Stimulated activated CD4-positive, alpha-beta T cell treated with anti-CD3 and anti-CD28 coated beads, Interleukin-15, amount 100 ng/mL, for 48 hours (primary cell): ENCODE measurements around the gene NRXN3.

Experiments
- DNase-seq, 2 donors: peaks; one replicate each; pipeline ENCODE4 v3.0.0-alpha.2; 2020; ENCODE audit warnings: low read depth in 2 of 2

The NRXN3 gene

DNA sequence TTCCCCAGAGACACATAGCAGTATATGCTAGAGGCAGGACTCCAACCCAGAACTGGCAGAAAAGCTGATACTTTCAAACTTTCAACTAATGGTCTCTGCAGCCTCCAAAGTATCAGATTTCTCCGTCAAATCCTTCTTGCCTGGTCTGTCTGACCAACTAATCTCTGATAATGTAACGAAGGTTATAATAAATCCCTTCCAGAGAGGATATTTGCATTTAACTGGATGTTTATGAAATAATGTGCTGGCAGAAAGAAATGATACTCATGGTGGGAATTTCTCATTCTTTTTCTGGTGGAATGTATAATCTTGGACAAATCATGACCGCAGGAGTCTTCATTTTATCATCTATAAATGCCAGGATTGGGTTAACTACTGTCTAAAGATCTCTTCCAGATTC is 1180.8 kb downstream of the NRXN3 start:
- DNase-seq = no peak

DNA sequence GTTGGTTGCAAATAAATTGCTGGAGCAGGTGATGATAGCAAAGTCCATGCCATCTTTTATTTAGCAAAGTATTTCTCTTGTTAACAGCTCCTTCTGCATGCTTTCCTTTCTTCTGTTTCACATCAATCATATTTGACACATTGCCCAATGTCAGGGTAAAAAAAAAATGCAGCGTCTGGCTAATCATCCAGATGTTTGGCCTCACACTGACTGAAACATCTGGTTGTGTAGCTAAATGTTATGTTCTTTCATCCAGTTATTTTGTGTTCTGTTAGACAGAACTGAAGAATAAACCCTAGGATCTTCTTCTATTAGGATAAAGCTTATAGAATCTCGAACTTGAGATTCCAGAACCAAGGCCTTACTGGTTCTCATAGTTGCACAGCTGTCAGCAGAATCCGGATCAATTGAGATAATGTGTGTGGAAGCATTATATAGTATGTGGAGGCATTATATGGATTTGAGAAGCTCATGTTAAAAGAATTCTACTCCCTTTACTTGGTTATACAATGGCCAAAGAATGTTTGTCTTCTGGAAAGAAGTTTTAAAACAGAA is 1182.0 kb downstream of the NRXN3 start:
- no peak for DNase-seq

DNA sequence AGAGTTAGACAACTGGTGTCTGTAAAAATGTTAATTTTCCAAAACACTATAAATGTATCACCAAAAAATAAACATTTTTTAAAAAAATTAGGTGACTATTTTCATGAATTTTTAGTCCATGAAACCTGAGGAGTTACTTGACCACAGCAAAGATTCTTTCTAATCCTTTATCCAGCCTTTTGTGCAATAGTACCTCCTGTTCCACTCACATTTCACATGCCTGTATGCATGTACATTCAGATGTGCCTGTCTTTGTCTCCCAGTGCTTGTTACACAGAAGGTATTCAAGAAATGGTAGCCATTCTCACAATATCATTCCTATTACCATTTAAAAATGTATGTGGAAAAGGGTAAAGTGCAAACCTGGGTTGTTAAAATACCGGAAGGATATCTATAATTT is 1184.2 kb downstream of the NRXN3 start:
- DNase-seq = no peak

DNA sequence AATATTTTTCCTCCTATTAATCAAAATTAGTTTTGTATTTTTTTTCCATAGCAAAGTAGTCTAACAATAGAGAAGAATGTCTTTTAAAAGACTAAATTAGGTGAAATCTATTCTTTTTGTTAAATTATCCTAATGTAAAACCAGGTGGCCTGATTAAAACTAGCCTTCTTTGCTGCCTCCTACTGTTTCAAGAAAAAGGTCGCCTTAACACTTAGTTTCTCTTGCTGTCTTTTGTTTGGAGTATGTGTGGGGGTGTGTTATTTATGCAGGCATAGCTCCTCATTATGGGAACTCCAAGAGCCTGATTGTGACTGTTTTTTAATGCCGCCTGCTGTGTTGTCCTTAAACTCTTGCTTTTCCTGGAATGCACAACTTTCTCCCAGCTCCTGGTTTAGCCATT is 1185.9 kb downstream of the NRXN3 start:
- no peak for DNase-seq

DNA sequence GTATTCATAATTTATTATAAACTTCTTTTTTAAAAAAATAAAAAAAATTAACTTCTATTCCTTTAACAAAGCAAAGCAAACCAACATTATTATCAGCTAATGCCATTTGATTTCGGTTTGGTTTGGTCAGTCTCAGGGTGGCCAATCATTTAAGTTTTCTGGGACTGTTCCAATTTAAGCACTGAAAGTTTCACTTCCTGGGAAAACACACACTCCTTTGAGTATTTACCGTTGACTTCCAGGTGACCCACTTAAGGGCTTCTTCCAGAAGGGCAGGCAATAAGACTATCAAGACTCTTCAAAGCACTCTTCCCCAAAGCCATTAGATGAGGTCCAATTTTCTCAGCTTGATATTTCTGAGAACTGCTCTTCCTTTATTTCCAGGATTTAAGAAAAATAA is 1187.1 kb downstream of the NRXN3 start:
- DNase-seq = no peak

DNA sequence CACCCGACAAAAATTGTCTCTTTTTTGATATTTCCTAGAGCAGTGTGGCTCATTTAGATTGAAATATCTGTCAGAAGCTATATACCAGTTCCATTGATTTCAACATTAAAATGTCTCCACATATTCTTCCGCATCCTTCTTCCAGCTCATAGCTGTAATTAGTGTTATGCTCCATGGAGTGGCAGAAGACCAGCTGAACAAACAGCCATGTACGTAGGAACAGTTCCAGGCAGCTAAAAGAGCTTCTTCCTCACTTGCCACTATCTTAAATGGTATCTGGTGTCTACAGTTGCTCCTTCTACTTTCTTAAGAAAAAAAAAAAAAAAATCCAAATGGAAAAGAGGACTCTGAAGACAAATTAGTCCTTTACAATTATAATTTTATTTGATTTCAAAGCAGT is 1193.1 kb downstream of the NRXN3 start:
- DNase-seq = no peak

DNA sequence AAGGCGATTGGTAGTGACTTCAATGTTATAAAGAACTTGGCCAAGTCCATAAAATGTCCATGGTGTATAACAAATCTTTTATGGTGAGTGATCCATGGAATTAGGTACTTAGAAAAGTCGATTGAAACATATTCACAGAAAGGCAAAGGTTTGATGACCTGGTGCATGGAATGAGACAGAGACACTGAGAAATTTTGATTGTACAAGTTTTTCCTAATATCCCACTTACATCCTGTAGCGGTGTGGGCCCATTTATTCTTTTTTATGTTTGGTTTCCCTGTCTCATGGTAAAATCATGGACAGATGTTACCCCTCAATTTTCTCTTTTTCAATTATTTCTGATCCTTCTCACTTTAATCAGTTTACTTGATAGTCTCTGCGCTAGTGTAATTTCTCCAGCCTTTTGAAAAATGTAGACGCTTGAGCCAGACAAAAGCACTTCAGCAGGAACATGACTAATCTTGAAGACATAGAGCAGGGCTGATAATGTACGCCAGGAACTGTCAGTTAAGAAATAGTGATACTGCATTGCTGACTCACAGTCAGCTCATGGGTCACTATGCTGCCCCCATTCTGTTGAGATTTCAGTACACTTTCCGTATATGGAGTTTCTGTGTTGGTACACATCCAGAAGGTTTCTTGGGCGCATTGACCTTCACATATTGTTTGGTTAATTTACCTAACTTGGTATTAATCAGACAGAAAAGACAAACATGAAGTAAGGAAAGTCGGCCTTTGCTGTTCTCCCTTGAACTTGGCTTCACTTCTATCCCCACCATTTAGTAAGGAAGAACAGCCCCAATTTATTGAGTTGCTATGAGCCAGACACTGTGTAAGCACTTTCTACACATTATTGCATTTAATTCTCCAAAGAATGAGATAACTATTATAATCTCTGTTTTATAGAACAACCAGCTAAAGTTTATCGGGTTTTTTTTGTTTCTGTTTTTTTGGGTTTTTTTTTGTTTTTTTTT is 1199.5 kb downstream of the NRXN3 start:
- no peak for DNase-seq

DNA sequence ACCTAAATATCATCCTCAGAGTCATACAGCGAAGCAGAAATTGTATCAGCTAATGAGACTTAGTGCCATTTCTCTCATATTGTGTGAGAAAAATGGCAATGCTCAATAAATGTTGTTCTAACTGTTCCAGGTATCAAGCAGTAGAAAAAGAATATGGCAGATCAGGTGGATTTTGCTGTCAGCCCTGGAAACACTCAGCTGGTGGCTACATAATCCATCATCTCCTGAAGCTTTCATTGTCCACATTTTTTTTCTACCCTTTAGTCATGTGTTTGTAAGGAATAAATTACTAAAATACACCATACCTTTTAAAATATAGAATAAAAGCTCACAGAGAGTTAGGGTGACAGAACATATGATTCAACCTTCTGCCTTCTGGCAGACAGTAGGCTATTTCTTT is 1200.8 kb downstream of the NRXN3 start:
- DNase-seq = no peak

DNA sequence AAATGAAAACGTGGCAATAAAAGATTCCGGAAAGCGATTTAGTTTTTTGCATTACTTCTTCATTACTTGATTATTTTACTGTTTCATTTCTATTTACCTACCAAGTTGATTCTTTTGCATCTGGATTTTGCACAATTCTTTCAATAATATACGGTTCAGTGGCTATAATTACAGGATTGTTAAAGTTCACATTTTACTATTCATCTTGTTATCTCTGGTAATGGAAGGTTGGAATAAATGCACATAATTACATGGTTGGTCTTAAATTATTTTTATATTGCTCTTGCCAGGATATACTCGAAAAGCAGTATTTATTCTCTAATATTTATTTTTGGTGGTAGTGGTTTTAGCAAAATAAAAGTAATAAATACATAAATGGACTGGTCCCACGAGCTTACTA is 1203.3 kb downstream of the NRXN3 start:
- no peak for DNase-seq

DNA sequence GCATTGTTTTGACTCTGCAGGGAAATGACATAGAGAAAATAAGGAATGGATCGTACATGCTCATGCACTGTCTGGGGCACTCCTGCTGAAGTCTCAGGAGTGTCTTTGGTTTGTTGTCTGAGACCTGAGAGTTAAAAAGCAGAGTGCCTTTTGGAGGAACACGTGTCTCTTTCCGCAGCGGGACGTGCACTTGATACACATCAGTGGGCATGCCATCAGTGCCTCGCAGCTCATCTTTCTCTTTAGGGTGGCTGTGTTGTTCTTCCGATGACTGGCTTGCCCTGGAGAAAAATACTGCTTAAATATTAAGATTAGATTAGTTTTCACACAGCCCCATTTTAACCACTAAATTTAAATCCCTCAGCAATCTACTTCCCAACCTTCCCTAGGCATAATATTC is 1205.2 kb downstream of the NRXN3 start:
- no peak for DNase-seq

DNA sequence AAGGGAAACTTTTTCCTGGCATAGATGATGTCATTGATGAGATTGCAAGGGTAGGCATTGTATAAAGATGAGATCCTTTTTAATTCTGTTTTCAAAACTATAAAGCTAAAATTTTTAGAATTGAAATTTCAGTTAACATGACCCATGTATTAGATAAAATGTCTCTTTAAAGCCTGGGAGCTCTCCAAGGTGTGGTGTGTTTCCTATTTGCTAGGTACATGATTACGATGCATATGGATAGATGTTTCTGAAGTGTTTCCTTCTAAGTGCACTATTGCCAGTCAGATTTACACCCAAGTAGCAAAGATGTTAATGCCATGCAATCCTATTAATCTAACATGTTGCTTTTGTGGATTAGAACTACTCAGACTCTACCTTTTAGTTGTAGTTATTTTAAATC is 1206.4 kb downstream of the NRXN3 start:
- no peak for DNase-seq

DNA sequence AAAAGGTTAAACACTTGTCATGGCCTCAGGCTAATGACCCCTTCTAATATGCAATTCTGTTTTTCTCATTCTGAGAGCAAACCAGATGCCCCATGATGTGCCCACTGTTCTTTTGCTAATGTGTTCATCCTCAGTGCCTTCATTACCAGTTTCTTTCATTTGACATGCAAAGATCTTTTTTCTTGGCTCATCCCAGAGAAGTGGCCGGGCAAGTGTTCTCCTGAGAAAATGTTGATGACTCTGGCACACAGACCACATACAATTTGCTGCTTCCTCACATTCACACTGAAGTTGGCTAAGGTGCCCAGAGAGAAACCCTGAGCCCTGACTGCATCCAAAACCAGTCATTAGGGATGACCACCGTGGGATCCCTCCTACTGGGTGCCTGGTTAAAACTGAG is 1207.8 kb downstream of the NRXN3 start:
- DNase-seq = no peak

DNA sequence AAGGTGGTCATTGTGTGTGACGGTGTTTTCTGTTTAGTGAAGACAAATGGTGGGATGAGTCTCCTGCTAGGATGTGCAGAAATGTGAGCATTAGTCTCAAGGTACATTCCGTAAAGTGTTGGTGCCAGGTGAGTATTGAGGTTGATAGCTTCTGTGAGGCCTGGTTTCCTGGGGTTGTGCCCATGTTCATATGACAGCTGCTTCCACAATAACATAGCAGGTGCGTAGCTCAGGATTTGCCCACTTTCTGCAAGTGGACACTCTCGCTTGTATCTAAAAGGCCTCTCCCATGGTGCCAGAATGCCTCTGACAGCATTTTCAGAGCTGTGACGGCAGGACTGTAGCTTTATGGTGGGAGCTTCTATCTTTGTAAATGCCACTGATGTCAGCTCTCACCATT is 1209.1 kb downstream of the NRXN3 start:
- no peak for DNase-seq

DNA sequence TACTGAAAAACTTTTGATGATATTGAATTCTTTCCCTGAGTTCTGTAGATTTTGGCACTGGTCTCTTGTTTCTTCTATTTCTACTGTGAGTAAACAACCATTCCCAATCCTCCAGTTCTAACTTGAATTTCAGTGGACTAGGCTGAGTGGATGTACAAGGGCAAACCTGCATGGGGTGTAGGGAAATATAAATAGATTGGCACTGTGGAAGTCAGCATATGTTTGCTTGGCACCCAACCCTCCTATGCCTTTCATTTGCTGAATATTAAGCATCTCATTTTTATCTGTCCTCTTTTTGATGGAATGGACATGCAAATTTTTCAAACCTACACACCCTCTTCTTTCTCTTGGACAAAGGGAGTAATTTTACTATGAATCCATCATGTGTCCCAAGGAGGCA is 1212.9 kb downstream of the NRXN3 start:
- DNase-seq = no peak

DNA sequence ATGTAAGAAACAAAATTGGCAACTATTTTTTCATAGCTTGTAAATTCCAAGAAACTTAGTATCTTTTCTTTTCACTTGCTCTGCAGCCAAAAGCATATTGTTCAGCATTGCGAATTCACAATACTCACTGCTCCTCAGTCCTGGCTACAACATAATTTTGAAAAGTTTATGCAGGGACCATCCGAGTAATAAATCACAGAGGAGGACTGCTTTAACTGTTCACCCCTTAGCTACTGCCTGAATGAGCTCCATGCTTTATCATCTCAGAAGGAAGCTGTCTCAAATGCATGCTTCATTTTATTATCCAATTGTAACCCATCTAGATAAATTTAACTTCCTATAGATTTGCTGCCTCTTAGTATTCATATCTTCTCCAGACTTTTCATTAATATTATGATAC is 1213.3 kb downstream of the NRXN3 start:
- DNase-seq = no peak

DNA sequence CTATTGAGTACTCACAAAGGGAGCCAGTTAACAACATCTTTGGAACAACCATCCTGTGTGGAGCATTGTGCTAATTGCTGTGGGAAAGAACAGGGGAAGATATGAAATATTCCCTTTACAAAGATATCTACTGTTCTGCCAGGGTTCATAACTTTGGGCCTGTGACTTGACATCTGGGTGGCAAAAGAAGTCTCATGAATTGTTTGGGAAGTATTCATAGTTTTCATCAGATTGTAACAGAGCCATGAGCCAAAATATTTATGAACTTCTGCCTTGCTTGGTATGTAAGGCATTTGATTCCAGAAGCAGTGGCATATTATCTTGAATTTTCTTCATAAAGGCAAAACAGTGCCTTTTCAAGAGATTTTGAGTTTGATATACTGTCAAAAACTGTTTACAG is 1224.9 kb downstream of the NRXN3 start:
- DNase-seq = no peak

DNA sequence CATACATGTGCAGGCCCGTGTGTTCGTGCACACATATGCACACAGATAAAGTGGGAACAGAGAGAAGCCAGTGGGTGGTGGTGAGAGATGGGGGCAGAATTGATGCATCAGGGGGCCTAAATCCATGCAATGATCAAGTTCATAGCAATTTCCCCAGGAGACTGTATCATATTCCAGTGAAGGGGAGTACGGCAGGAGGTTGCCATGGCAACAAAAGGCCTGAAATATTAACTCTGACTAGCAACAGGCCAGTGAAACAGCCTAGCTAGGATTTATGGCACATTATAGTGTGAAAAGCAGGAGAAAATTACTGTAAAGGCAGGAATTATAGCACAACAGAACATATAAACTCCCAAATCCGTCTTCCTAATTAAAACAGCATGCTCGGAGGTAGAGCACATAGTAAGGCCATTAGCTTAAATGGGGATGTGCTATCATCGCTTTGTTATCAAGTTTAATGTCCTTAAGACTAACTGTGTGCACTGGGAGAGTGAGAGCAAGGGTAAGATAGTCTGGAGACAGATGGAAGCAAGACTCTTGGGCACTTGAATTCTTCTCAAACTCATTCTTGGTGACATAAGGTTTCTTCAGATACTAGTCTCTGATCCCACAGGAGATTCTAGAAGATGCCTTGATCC is 1234.8 kb downstream of the NRXN3 start:
- DNase-seq = no peak

DNA sequence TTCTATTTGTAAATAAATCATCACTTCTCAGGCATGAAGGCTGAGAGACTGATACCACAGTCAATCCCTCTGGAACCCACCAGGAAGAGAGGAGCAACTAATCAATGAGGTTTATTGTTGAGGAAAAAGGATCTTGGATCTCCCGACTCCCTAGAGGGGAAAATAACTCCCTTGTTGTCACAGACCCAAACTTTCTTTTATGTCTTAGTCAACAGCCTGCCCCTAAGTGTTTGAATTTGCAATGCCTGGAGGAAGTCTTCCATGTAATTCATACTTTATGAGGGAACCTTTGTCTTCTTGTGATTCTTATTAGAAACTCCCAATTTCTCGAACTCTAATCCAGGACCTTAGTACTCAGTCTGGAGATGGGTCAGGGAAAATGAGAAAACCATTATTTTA is 1235.3 kb downstream of the NRXN3 start:
- no peak for DNase-seq

DNA sequence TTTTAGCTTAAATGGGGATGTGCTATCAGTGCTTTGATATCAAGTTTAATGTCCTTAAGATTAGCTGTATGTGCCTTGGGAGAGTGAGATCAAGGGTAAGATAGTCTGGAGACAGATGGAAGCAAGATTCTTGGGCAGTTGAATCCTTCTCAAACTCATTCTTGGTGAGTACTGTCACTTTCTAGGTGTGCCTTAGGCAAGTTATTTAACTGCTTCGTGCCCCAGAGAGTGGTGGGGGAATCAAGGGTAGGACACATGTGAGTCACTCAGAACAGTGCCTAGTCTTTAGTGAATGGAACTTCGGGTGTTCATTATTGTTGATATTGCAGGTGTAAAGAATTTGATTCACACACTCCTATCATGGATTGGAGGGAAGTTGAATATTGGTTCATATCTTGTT is 1237.4 kb downstream of the NRXN3 start:
- no peak for DNase-seq

DNA sequence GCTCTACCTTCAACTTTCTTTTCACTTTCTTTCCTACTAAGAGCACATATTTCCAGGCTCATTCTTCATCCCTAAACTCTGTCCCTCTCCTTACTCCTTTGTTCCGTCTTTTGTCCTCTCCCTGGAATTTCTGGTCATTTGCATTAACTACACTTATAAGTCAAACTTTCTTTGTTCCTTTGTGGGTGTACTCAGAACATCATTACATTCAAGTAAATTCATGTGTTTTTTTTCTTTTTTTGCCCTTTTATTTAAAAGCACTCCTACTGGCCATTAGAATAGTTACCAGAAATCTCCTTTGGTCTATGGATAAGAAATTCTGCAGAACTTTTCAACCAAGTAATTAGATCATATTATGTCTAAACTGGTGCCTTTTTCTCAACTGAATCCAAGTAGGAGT is 1238.5 kb downstream of the NRXN3 start:
- DNase-seq = no peak

DNA sequence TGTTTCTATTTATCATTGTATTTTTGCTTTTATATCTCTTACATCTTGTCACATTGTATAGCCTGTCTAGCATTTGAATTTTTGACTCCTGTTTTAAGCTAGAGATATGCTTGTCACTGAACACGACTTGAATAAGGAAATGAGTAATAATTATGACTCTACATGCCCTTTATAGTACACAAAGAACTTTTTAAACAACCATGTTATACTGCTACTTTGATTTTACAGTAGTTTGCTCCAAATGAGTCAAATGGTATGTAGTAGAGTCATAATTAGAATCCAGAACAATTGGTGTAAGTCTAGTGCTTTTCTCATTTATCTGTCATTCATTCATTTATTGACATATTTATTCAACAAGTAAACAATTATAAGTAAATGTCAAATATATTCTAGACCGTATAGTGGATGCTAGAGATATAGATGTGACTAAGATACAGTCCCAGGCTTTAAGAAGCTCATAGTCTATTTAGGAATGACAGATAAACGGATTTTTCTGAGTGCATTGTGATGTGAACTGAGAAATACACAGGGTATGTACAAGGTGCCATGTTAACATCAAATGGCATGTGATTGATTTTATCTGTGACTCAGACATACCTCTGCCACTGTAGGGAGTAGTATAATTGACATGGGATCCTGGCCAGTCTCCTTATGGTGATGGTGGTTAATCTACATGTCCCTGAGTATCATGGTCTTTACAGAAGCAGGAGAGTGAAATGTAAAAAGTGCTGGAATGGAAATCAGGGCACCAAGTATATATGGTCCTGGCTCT is 1241.4 kb downstream of the NRXN3 start:
- DNase-seq = no peak

DNA sequence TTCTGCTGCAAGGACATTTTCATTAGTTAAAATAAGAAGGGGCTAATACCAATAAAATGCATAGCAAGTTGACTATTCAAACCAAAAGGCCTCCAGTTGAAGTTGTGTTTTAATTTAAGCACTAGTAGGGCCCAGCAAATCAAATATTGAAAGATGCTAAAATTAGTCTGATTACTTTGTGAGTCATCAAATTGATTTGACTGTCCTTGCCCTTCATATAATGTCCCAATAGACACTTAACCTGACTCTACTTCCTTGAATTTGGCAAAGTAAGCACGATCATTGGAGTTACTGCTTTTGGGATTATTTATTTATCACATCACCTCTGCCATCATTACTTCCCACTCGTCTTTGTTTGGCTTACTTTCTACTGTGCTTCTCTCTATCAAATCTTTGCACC is 1242.6 kb downstream of the NRXN3 start:
- no peak for DNase-seq
